GM21723 (cell line): ENCODE measurements around the gene SOX5.

Experiments
- ATAC-seq: cut with Tn5 transposase; IDR thresholded peaks from one replicate; pipeline ENCODE4 v1.9.1; 2021; ENCODE audit warnings: mild to moderate bottlenecking, moderate library complexity; ENCODE audit not compliant: unreplicated experiment

Gene SOX5

DNA sequence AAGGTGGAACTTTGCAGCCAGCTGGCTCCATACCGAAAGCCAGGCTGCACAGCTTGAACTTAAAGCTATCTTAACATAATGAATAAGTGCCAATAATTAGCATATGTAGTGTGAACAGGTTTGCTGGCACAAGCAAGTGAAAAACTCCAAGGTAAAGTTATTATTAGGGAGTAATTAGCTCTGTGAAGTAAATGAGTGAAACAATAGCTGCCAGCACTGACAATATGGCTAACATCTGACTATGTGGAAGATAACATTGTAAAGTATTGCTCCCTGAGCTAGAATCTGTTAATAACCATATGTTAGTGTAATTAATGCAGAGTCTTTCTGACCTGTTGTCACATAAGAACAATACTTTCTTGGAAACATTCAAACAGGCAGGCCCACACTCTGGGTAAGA, 246.4 kb downstream of the SOX5 start:
- ATAC-seq: no peak

DNA sequence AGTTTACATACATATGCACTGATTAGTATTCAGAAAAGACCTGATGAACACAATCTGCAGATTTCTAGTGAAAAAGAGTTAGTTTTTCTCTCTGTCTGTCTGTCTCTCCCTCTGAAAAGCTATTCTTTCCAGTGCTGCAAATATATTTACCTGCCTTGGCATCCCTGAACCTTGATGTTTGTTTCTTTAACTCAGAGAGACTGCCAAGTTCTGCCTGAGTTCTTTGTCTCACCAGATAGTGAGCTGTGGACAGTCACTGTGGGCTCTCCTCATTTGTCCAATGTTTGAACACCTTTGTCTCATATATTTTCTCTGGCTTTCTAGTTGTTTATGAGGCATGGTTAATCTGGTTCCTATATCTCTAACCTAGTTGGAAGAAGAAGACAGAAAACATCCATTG, 250.4 kb downstream of the SOX5 start:
- no peak for ATAC-seq

DNA sequence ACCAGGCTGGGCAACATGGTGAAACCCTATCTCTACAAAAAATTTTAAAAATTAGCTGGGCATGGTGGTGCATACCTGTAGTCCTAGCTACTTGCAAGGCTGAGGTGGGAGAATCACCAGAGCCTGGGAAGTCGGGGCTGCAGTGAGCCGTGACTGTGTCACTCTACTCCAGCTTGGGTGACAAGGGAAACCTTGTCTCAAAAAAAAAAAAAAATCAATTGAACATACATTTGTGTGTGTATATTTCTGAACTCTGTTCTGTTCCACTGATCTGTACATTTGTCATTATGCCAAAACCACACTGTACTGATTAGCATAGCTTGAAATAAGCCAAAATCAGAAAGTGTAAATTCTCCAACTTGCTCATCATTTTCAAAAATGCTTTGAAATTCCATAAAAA, 254.6 kb downstream of the SOX5 start:
- no peak for ATAC-seq

DNA sequence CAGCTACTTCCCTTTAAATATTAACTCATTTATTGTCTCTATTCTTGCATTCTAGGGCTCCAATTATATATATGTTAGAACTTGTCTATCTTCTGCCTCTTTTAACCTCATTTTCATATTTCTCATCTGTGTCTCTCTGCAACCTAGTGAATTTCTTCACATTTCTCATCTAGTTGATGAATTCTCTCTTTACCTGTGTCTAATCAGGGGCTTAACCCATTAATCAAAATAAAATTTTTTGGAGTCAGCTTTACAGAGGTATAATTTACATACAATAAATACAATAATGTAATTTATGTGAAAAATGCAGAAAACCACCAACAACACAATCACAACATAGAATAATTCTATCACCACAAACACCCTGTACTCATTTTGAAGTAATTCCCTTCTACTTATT, 255.2 kb downstream of the SOX5 start:
- no peak for ATAC-seq

DNA sequence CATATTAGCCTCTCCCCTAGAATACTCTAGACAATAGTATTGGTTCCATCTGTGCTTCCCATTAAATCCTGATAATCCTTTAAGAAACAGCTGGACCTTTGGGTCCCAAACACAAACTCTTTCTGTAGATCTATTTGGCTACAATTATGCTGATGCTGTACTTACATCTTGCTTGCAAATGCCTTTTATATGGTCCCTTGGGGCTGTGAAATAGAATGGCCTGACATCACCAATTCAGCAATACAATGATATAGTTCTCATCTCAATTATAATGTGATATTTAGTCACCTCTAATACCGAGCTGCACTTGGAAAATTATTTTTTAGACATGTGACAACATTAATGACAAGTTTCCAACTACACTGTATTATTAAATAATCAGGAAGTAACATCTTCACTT, 261.5 kb downstream of the SOX5 start:
- no peak for ATAC-seq

- no peak for ATAC-seq
These were observed 263.4 kb downstream of the SOX5 start for GRCh38 chr12:23686095-23686494.

DNA sequence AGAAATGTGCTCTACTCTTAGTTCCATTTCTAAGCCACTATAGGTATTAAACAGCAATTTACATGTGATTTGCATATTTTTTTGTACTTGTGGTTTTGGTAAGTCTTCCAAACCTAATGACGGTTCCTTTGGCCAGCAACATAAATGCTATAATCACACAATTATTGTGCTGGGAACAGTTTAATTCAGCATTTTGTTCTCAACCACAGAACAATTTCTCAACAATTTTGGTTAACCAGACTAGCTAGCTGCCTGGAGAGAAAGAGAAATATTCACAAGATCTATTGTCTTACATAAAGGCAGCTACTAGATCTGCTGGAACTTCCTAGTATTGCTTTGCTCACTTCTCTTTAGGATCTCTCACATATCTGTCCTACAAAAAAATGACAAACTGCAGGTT, 265.3 kb downstream of the SOX5 start:
- no peak for ATAC-seq

GRCh38 chr12:23681237-23681636, 268.2 kb downstream of the SOX5 start:
- no peak for ATAC-seq

GRCh38 chr12:23674064-23674463, 275.4 kb downstream of the SOX5 start:
- ATAC-seq: no peak

DNA sequence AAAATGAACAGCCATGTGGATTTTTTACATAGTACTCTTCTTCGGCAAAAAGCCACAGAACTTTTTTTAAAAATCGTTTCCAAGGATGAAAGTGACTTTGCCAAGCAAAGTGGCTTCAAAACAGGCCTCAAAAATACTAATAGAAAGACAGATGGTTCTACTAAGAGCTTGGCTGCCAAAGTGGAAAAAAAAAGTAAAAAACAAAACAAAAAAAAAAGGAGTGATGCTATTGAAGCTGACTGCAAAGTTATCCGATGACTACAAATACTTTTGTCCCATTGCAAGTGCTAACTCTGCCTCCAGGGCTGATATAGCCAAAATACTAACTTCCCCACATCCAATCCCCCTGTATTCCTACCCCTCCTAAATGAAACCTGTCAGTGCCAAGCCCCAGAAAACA, 277.6 kb downstream of the SOX5 start:
- ATAC-seq: no peak

DNA sequence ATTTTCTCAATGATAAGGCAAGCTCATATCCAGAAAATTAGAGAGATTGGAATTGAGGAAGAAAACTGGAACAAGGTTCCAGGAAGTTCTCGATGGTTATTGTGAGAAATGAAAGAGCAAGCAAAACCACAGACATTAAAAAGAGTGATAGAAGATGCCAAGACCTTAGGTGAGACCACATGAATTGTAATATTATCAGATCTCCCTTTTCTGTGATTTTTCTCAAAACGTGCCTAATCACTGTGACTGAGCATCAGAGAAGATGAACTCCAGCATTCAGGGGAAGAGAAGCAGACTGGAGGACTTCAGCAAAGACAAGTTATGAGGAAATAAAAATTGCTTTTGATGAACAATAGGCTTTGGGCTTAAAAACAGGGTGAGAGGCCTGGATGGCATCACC, 278.8 kb downstream of the SOX5 start:
- no peak for ATAC-seq

- no peak for ATAC-seq
These were observed 279.8 kb downstream of the SOX5 start for GRCh38 chr12:23669691-23670090.

DNA sequence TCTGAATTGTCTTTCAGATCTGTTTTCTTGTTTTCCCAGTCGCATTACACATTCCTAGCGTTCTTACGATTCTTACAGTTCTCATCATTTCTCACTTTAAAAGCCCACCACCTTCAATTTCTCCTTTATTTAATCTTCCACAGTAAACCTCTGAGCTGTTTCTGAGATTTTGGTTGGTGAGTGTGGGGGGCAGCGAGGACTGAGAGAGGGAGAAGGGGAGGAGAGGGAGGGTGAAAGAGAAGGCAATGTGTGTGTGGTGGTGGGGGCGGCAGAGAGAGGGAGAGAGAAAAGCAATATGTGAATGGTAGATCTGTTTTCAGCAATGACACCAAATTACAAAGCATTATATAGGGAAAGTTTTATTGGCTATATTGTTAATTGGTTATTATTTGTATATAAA, 282.6 kb downstream of the SOX5 start:
- no peak for ATAC-seq

GRCh38 chr12:23662966-23663365, 286.5 kb downstream of the SOX5 start:
- ATAC-seq: no peak

DNA sequence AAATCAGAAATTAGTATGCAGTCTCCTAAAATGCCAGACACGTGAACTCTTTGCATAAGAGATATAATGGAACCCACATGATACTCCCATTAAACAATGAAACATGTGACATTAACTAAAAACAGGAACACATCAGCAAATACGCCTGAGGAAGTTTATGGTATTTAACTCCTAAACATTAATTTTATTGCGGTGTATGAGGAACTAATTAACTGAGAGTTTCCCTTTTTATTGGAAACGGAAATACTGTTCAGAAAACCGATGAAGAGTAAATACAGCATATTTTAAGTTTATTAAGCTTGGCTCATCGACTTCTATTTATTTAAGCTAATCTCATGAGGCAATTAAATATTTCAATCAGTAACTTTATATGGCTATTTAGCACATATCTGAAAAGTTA, 290.3 kb downstream of the SOX5 start:
- ATAC-seq: no peak

- ATAC-seq: no peak
These were observed 291.9 kb downstream of the SOX5 start for GRCh38 chr12:23657598-23657997.

- no peak for ATAC-seq
These were observed 293.6 kb downstream of the SOX5 start for GRCh38 chr12:23655884-23656283.

GRCh38 chr12:23655112-23655511, 294.4 kb downstream of the SOX5 start:
- ATAC-seq: no peak

- ATAC-seq: no peak
These were observed 300.9 kb downstream of the SOX5 start for GRCh38 chr12:23648546-23648945.

- no peak for ATAC-seq
These were observed 308.7 kb downstream of the SOX5 start for GRCh38 chr12:23640754-23641153.

GRCh38 chr12:23634344-23634743, 315.1 kb downstream of the SOX5 start:
- no peak for ATAC-seq

- no peak for ATAC-seq
These were observed 317.6 kb downstream of the SOX5 start for GRCh38 chr12:23631786-23632377.

DNA sequence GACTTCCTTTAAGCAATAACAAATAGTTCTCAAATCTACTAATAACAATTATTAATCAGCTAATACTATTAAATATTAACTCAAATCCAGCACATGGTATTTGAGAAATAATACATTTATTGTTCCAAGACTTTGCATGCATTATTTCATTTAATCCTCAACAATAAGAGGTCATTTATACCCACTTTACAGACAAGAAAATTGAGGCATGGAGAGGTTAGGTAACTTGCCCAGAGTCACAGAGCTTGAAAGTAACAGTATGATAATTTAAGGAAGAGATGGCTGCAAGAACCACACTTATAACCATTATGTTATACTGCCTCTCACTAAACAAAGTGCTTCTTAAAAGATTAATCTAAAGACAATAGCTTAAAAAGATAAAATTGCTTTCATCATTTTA, 318.9 kb downstream of the SOX5 start:
- no peak for ATAC-seq

- ATAC-seq: no peak
These were observed 320.7 kb downstream of the SOX5 start for GRCh38 chr12:23628806-23629205.
